ENCODE results near the gene APOM. TPM values are rescaled to one million over a fixed set of nuclear protein-coding genes. Genes with fewer than 3 reads are reported as not detected.

APOM gene
- total and polyA plus RNA-seq, 2 of the 4 experiments (the other 2 are of a cell fraction): 1.4 to 3.8 TPM

DNA sequence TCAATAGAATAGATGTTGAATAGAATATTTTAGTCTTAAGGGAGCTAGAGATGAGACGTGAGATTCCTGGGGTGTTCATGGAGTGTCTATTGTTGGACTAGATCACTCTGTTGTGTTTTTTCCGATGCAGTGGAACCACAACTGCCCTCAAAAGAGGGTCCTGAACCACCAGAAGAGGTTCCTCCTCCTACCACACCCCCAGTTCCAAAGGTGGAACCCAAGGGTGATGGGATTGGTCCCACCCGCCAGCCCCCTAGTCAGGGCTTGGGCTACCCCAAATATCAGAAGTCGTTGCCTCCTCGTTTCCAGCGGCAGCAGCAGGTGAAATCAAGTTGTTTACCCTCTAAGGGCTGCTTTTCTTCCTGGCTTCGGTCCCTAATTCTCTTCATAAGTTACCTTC is 26.7 kb upstream of the APOM start:
- H3K4ac ChIP-seq (ENCODE audit: low read depth, low read length): no peak overlapping the region
- no peak overlapping the region for H3K9ac ChIP-seq (ENCODE audit: low read depth, low read length)
- H2AFZ ChIP-seq (replicated peaks; ENCODE audit: low read length, poor library complexity): no peak overlapping the region
- CTCF ChIA-PET: no interaction called here
- H4K91ac ChIP-seq (ENCODE audit: insufficient read depth, low read depth, low read length): no peak overlapping the region
- no peak overlapping the region for H2AK5ac ChIP-seq (ENCODE audit: low read depth, low read length)
- no peaks in the 10 kb centered on the region for H3K4me1 ChIP-seq (ENCODE audit: control insufficient read depth, insufficient read depth, low read length)
- intact Hi-C loops (cut with micrococcal nuclease) (no loop called here), in situ Hi-C loops (cut with MboI; ENCODE audit: low sequenced_read_pairs) (no loop called here), dilution Hi-C loops (cut with HindIII; ENCODE audit: low sequenced_read_pairs, unreplicated experiment) (no loop called here)
- H3K36me3 ChIP-seq (ENCODE audit: control insufficient read depth, insufficient read depth, low read length): peaks cover 94% of the 10 kb centered on the region
- no peak overlapping the region for H3K18ac ChIP-seq (ENCODE audit: low read depth, low read length)
- H4K20me1 ChIP-seq (ENCODE audit: insufficient read depth, low read length): peaks cover 36% of the 10 kb centered on the region
- no peak overlapping the region for H4K5ac ChIP-seq (ENCODE audit: low read depth, low read length)
- H3K23ac ChIP-seq (ENCODE audit: low read depth, low read length): no peak overlapping the region
- DNase-seq (no peak), ATAC-seq (ENCODE audit: low read depth) (no peak)
- no peak overlapping the region for H2BK5ac ChIP-seq (ENCODE audit: low read depth, low read length, poor library complexity, severe bottlenecking)
- no peaks in the 10 kb centered on the region; the same call in 1 of the 2 replicates for H3K9me1 ChIP-seq (ENCODE audit: insufficient read depth, low read length)
- H2BK20ac ChIP-seq (ENCODE audit: low read depth, low read length): no peak overlapping the region
- H3K27me3 ChIP-seq (ENCODE audit: control insufficient read depth, insufficient read depth, low read length): no peaks in the 10 kb centered on the region
- peaks cover 38 to 69% of the 10 kb centered on the region in 2 experiments for H3K79me1 ChIP-seq (ENCODE audit: low read depth in 1 of 2, low read length in 2 of 2)
- BruUV-seq (replicated peaks): no TSS peak
- H3K4me3 ChIP-seq (ENCODE audit: insufficient read depth, low read depth, low read length): no peak overlapping the region
- H2BK15ac ChIP-seq (ENCODE audit: low read depth, low read length): no peak overlapping the region
- H3K27ac ChIP-seq (ENCODE audit: insufficient read depth, low read length): no peak overlapping the region
- H3K4me2 ChIP-seq (ENCODE audit: low read depth, low read length): no peak overlapping the region
- 91% methylated on average over 5 of the region's 7 CpGs; no CpG with 5 or more reads in 1 of the 2 experiments for WGBS, 2 experiments (ENCODE audit: extremely low coverage in 2 of 2, insufficient read length in 1 of 2)
- H2AK9ac ChIP-seq (replicated peaks; ENCODE audit: low read depth, low read length, poor library complexity): no peak overlapping the region
- TF ChIP-seq USF2 (IDR thresholded peaks at IDR 0.05; ENCODE audit: low read depth, low read length) (no peak), CTCF (conservative IDR thresholded peaks at IDR 0.05; ENCODE audit: low read depth, low read length) (no peak), CEBPB (IDR thresholded peaks at IDR 0.05; ENCODE audit: low read depth, low read length) (no peak), NFE2L2 (IDR thresholded peaks at IDR 0.05; ENCODE audit: low read depth, low read length) (no peak), SMC3 (IDR thresholded peaks at IDR 0.05; ENCODE audit: low read depth, low read length) (no peak), BHLHE40 (IDR thresholded peaks at IDR 0.05; ENCODE audit: low read depth, low read length) (no peak), POLR2A (IDR thresholded peaks at IDR 0.05; ENCODE audit: low read depth, low read length) (no peak), MAZ (IDR thresholded peaks at IDR 0.05; ENCODE audit: borderline replicate concordance, low read depth, low read length) (no peak), RAD21 (IDR thresholded peaks at IDR 0.05; ENCODE audit: low read length) (no peak), MXI1 (IDR thresholded peaks at IDR 0.05; ENCODE audit: borderline replicate concordance, low read depth, low read length) (no peak), RCOR1 (IDR thresholded peaks at IDR 0.05; ENCODE audit: insufficient replicate concordance, low read length) (no peak), RFX5 (IDR thresholded peaks at IDR 0.05; ENCODE audit: low read depth, low read length) (no peak), FOS (IDR thresholded peaks at IDR 0.05; ENCODE audit: low read depth, low read length) (no peak), MAFK (IDR thresholded peaks at IDR 0.05; ENCODE audit: low read depth, low read length) (no peak), CHD1 (IDR thresholded peaks at IDR 0.05; ENCODE audit: low read depth, low read length) (no peak)
- TF ChIP-seq, protein P1, sequence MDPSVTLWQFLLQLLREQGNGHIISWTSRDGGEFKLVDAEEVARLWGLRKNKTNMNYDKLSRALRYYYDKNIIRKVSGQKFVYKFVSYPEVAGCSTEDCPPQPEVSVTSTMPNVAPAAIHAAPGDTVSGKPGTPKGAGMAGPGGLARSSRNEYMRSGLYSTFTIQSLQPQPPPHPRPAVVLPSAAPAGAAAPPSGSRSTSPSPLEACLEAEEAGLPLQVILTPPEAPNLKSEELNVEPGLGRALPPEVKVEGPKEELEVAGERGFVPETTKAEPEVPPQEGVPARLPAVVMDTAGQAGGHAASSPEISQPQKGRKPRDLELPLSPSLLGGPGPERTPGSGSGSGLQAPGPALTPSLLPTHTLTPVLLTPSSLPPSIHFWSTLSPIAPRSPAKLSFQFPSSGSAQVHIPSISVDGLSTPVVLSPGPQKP (IDR thresholded peaks at IDR 0.05; ENCODE audit: borderline replicate concordance, low read depth, low read length): no peak
- no peak overlapping the region for H4K8ac ChIP-seq (ENCODE audit: low read depth in 2 of 2, low read length in 2 of 2)
- POLR2A ChIA-PET (ENCODE audit: unreplicated experiment): no interaction called here
- H2BK120ac ChIP-seq (ENCODE audit: low read depth, low read length): no peak overlapping the region
- H3K56ac ChIP-seq (ENCODE audit: extremely low read depth, insufficient read depth, low read length): no peak overlapping the region
- H3K9me3 ChIP-seq (ENCODE audit: control insufficient read depth, insufficient read depth, low read length): no peaks in the 10 kb centered on the region
- H3K14ac ChIP-seq (replicated peaks; ENCODE audit: low read depth, low read length): no peak overlapping the region

All from IMR-90 (cell line).